HEK293 (cell line): ENCODE data around the gene C14orf119.
A peak's percentile ranks its signal among the peaks of the same experiment; 100 is the strongest.

ENCODE experiments used
- CTCF ChIA-PET: fragments of 350-600 bp; formaldehyde crosslinking; extraction: SDS; loops from one replicate; lab custom pipeline; 2021; ENCODE audit warnings: antibody characterized with exemption; lab: Yijun Ruan, JAX
- POLR2A ChIA-PET: fragments of 300-600 bp; formaldehyde crosslinking; extraction: SDS; loops from one replicate; lab custom pipeline; 2020; ENCODE audit warnings: antibody characterized with exemption, inconsistent platforms; lab: Yijun Ruan, JAX
- H3K27ac ChIP-seq: fragments of 200-500 bp; sonication (Bioruptor generic); 2 replicates; pipeline ENCODE4 v1.5.1; 2014; ENCODE audit warnings: low read depth, low read length, control low read depth, inconsistent platforms; ENCODE audit errors: extremely low read depth
- H3K36me3 ChIP-seq, 2 experiments: fragments of 200-500 bp in 1 of 2; sonication (Bioruptor generic) in 1 of 2; 1 replicate in 1 of 2; 2 replicates in 1 of 2; pipeline ENCODE4 v1.5.1; 2014 to 2017; ENCODE audit warnings: inconsistent platforms in 2 of 2, low read length in 2 of 2; ENCODE audit not compliant: control insufficient read depth in 2 of 2, insufficient read depth in 1 of 2
- H3K4me1 ChIP-seq: fragments of 200-500 bp; sonication (Bioruptor generic); 2 replicates; pipeline ENCODE4 v1.5.1; 2014; ENCODE audit warnings: mild to moderate bottlenecking, low read length, inconsistent platforms; ENCODE audit not compliant: control insufficient read depth, insufficient read depth
- H3K4me3 ChIP-seq: 2 replicates; pipeline ENCODE4 v1.5.1; 2011; ENCODE audit warnings: low read depth, mild to moderate bottlenecking, control low read depth, low read length, moderate library complexity
- H3K9me3 ChIP-seq: fragments of 200-500 bp; sonication (Bioruptor generic); 2 replicates; pipeline ENCODE4 v1.5.1; 2014; ENCODE audit warnings: low read depth, low read length, inconsistent platforms; ENCODE audit not compliant: control insufficient read depth, insufficient read depth
- EGR2 ChIP-seq: fragments of 450-650 bp; formaldehyde crosslinking; IDR thresholded peaks from 2 replicates; pipeline ENCODE4 v1.5.1; 2016; ENCODE audit warnings: low read depth, missing biosample characterization, missing genetic modification characterization
- KLF7 ChIP-seq: fragments of 450-650 bp; formaldehyde crosslinking; IDR thresholded peaks from 2 replicates; pipeline ENCODE4 v1.5.1; 2016; ENCODE audit warnings: missing biosample characterization, missing genetic modification characterization, borderline replicate concordance
- SP7 ChIP-seq: fragments of 450-650 bp; formaldehyde crosslinking; IDR thresholded peaks from 2 replicates; pipeline ENCODE4 v1.5.1; 2016; ENCODE audit warnings: missing biosample characterization, missing genetic modification characterization
- TCF7L2 ChIP-seq: IDR thresholded peaks from 2 replicates; pipeline ENCODE4 v1.6.1; 2011; ENCODE audit warnings: low read depth, mild to moderate bottlenecking, inconsistent platforms, low read length, moderate library complexity, borderline replicate concordance
- ZBTB17 ChIP-seq: fragments of 450-650 bp; formaldehyde crosslinking; IDR thresholded peaks from 2 replicates; pipeline ENCODE4 v1.5.1; 2016; ENCODE audit warnings: missing biosample characterization, missing genetic modification characterization
- ZEB2 ChIP-seq: fragments of 450-650 bp; formaldehyde crosslinking; IDR thresholded peaks from 2 replicates; pipeline ENCODE4 v1.5.1; 2016; ENCODE audit warnings: missing biosample characterization, missing genetic modification characterization
- ZFP3 ChIP-seq: fragments of 450-650 bp; formaldehyde crosslinking; IDR thresholded peaks from 2 replicates; pipeline ENCODE4 v1.5.1; 2016; ENCODE audit warnings: low read depth, missing biosample characterization, missing genetic modification characterization
- ZNF132 ChIP-seq: fragments of 450-650 bp; formaldehyde crosslinking; IDR thresholded peaks from 2 replicates; pipeline ENCODE4 v1.5.1; 2017; ENCODE audit warnings: missing biosample characterization, missing genetic modification characterization, borderline replicate concordance
- ZNF16 ChIP-seq: fragments of 450-650 bp; formaldehyde crosslinking; IDR thresholded peaks from 2 replicates; pipeline ENCODE4 v1.5.1; 2016; ENCODE audit warnings: low read depth, missing biosample characterization, missing genetic modification characterization
- ZNF2 ChIP-seq: fragments of 450-650 bp; formaldehyde crosslinking; IDR thresholded peaks from 2 replicates; pipeline ENCODE4 v1.5.1; 2016; ENCODE audit warnings: missing biosample characterization, missing genetic modification characterization
- ZNF223 ChIP-seq: fragments of 450-650 bp; formaldehyde crosslinking; IDR thresholded peaks from 2 replicates; pipeline ENCODE4 v1.5.1; 2016; ENCODE audit warnings: missing biosample characterization, missing genetic modification characterization
- ZNF600 ChIP-seq: fragments of 450-650 bp; formaldehyde crosslinking; IDR thresholded peaks from 2 replicates; pipeline ENCODE4 v1.5.1; 2016; ENCODE audit warnings: missing biosample characterization, missing genetic modification characterization
- ZNF629 ChIP-seq: fragments of 450-650 bp; formaldehyde crosslinking; IDR thresholded peaks from 2 replicates; pipeline ENCODE4 v1.5.1; 2017; ENCODE audit warnings: missing biosample characterization, missing genetic modification characterization
- ZNF654 ChIP-seq: fragments of 450-650 bp; formaldehyde crosslinking; IDR thresholded peaks from 2 replicates; pipeline ENCODE4 v1.5.1; 2016; ENCODE audit warnings: low read depth, missing biosample characterization, missing genetic modification characterization
- ZNF664 ChIP-seq: fragments of 450-650 bp; formaldehyde crosslinking; IDR thresholded peaks from 2 replicates; pipeline ENCODE4 v1.5.1; 2016; ENCODE audit warnings: missing biosample characterization, missing genetic modification characterization
- ZNF747 ChIP-seq: fragments of 450-650 bp; formaldehyde crosslinking; IDR thresholded peaks from 2 replicates; pipeline ENCODE4 v1.5.1; 2016; ENCODE audit warnings: missing biosample characterization, missing genetic modification characterization
- ZNF777 ChIP-seq: fragments of 450-650 bp; formaldehyde crosslinking; IDR thresholded peaks from 2 replicates; pipeline ENCODE4 v1.5.1; 2017; ENCODE audit warnings: missing biosample characterization, missing genetic modification characterization, borderline replicate concordance
- ZXDB ChIP-seq: fragments of 450-650 bp; formaldehyde crosslinking; IDR thresholded peaks from 2 replicates; pipeline ENCODE4 v1.5.1; 2016; ENCODE audit warnings: missing biosample characterization, missing genetic modification characterization
- TF ChIP-seq, protein P1 (sequence below): fragments of 450-650 bp; formaldehyde crosslinking; IDR thresholded peaks from 2 replicates; pipeline ENCODE4 v1.5.1; 2017; ENCODE audit warnings: missing biosample characterization, mild to moderate bottlenecking, missing genetic modification characterization, moderate library complexity
- TF ChIP-seq, protein P2 (sequence below): fragments of 450-650 bp; formaldehyde crosslinking; IDR thresholded peaks from 2 replicates; pipeline ENCODE4 v1.5.1; 2016; ENCODE audit warnings: missing biosample characterization, missing genetic modification characterization
- TF ChIP-seq, protein P3 (sequence below): fragments of 450-650 bp; formaldehyde crosslinking; IDR thresholded peaks from 2 replicates; pipeline ENCODE4 v1.5.1; 2016; ENCODE audit warnings: missing biosample characterization, missing genetic modification characterization, low read depth
- TF ChIP-seq, protein P4 (sequence below): fragments of 450-650 bp; formaldehyde crosslinking; IDR thresholded peaks from 2 replicates; pipeline ENCODE4 v1.5.1; 2016; ENCODE audit warnings: missing biosample characterization, missing genetic modification characterization
- TF ChIP-seq, protein P5 (sequence below): fragments of 450-650 bp; formaldehyde crosslinking; IDR thresholded peaks from 2 replicates; pipeline ENCODE4 v1.5.1; 2016; ENCODE audit warnings: missing biosample characterization, missing genetic modification characterization

Gene C14orf119

DNA sequence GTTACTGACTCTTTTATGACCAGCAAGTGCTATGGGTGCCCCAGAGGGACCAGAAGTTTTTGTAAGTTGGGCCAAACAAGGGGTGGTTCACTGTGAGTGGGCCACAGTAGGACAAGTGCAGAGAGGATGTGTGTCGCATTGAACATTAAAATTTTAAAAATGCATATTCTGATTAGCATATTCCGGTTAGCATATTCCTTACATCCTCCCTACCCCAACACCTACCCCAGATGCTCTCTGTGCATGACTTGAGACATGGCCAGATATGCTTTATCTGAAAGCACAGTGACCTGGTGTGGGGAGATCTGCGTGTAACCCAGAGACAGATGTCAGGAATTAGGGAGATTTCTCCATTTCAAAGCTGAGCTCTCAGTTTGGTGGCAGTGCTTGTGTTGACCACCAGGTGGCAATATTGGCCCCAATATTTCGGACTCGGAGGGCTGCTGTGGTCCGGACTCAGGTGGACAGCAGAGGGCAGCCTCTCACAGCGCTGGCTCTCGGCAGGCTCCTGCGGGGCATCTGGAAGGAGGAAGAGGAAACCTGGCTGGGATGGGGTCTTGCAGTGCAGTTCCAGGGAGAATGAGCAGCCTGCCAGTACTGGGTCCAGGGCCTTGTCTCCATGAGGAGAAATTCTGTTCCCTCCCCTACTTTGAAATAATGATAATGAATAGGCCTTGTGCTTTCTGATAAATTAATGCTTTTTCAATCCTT lies 25.4 kb downstream of the C14orf119 start (continued):
- TF ChIP-seq ZNF629 (tag by site-specific recombination), result 0 out of 2 replicates have a peak, but pooled peaks have one; percentile 35
- TF ChIP-seq ZNF664 (tag by site-specific recombination), result no peak
- TF ChIP-seq, protein P1, sequence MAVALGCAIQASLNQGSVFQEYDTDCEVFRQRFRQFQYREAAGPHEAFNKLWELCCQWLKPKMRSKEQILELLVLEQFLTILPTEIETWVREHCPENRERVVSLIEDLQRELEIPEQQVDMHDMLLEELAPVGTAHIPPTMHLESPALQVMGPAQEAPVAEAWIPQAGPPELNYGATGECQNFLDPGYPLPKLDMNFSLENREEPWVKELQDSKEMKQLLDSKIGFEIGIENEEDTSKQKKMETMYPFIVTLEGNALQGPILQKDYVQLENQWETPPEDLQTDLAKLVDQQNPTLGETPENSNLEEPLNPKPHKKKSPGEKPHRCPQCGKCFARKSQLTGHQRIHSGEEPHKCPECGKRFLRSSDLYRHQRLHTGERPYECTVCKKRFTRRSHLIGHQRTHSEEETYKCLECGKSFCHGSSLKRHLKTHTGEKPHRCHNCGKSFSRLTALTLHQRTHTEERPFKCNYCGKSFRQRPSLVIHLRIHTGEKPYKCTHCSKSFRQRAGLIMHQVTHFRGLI (tag by site-specific recombination), result no peak
- peak; percentile 57; the same call in 1 of the 2 replicates for TF ChIP-seq ZBTB17 (tag by site-specific recombination)
- TF ChIP-seq, protein P2, sequence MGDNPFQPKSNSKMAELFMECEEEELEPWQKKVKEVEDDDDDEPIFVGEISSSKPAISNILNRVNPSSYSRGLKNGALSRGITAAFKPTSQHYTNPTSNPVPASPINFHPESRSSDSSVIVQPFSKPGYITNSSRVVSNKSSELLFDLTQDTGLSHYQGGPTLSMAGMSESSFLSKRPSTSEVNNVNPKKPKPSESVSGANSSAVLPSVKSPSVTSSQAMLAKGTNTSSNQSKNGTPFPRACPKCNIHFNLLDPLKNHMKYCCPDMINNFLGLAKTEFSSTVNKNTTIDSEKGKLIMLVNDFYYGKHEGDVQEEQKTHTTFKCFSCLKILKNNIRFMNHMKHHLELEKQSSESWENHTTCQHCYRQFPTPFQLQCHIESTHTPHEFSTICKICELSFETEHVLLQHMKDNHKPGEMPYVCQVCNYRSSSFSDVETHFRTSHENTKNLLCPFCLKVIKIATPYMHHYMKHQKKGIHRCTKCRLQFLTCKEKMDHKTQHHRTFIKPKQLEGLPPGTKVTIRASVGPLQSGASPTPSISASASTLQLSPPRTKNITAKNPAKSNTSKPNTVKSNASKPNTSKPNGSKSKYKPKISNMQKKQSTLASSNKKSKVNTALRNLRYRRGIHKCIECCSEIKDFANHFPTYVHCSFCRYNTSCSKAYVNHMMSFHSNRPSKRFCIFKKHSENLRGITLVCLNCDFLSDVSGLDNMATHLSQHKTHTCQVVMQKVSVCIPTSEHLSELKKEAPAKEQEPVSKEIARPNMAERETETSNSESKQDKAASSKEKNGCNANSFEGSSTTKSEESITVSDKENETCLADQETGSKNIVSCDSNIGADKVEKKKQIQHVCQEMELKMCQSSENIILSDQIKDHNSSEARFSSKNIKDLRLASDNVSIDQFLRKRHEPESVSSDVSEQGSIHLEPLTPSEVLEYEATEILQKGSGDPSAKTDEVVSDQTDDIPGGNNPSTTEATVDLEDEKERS, result no peak
- TF ChIP-seq ZNF223 (tag by site-specific recombination), result no peak
- peak; percentile 97 for TF ChIP-seq ZNF654 (tag by site-specific recombination)
- no peak for TF ChIP-seq ZNF132
- TF ChIP-seq EGR2 (tag by site-specific recombination), result no peak
- TF ChIP-seq ZNF600 (tag by site-specific recombination), result 0 out of 2 replicates have a peak, but pooled peaks have one; percentile 38
- TF ChIP-seq KLF7, result no peak
- TF ChIP-seq TCF7L2, result no peak
- TF ChIP-seq ZNF2 (tag by site-specific recombination), result peak; percentile 74; the same call in 1 of the 2 replicates
- TF ChIP-seq ZNF16 (tag by site-specific recombination), result no peak
- peak; percentile 35; the same call in 1 of the 2 replicates for TF ChIP-seq SP7 (tag by site-specific recombination)
- TF ChIP-seq ZEB2 (tag by site-specific recombination), result 0 out of 2 replicates have a peak, but pooled peaks have one; percentile 34

DNA sequence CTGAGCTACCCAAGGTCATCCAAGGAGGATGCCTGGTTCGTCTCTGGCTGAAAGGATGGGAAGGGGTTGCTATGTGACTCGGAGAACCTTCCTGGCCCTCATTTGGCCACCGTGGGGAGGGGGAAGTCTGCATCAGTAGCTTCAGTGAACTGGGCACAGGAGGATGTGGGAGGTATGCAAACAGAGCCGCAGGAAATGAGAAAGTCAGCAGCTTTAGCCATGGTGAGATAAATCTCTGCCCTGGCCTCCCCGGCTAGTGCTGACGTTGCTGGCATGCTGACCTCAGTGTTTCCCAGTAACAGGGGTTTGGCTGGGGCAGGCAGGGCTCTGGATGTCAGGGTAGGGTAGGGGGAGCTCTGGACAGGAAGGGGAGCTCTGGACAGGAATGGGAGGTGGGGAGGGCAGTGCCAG lies 26.1 kb downstream of the C14orf119 start:
- POLR2A ChIA-PET, result interaction anchor here (1.5 to 1.6 kb wide), 2 partner anchors 60 to 63 kb away, joined by 4 to 5 read pairs; partner anchors contain the start of gene SLC7A8
- Histone ChIP-seq H3K4me3 (no peak overlapping the region), H3K9me3 (no peaks in the 10 kb centered on the region), H3K36me3 (no peaks in the 10 kb centered on the region), H3K27ac (no peak overlapping the region), H3K4me1 (no peaks in the 10 kb centered on the region)
- CTCF ChIA-PET, result interaction anchor here (0.5 to 11.2 kb wide), 39 partner anchors 9 to 1932 kb away, joined by 3 to 424 read pairs (median 4); partner anchors contain the start of genes ACIN1, C14orf119, HOMEZ and PPP1R3E
- no peak for TF ChIP-seq ZNF777
- TF ChIP-seq, protein P3, sequence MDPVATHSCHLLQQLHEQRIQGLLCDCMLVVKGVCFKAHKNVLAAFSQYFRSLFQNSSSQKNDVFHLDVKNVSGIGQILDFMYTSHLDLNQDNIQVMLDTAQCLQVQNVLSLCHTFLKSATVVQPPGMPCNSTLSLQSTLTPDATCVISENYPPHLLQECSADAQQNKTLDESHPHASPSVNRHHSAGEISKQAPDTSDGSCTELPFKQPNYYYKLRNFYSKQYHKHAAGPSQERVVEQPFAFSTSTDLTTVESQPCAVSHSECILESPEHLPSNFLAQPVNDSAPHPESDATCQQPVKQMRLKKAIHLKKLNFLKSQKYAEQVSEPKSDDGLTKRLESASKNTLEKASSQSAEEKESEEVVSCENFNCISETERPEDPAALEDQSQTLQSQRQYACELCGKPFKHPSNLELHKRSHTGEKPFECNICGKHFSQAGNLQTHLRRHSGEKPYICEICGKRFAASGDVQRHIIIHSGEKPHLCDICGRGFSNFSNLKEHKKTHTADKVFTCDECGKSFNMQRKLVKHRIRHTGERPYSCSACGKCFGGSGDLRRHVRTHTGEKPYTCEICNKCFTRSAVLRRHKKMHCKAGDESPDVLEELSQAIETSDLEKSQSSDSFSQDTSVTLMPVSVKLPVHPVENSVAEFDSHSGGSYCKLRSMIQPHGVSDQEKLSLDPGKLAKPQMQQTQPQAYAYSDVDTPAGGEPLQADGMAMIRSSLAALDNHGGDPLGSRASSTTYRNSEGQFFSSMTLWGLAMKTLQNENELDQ, result no peak
- no peak for TF ChIP-seq ZNF654 (tag by site-specific recombination)
- TF ChIP-seq ZFP3 (tag by site-specific recombination), result no peak
- TF ChIP-seq, protein P4, sequence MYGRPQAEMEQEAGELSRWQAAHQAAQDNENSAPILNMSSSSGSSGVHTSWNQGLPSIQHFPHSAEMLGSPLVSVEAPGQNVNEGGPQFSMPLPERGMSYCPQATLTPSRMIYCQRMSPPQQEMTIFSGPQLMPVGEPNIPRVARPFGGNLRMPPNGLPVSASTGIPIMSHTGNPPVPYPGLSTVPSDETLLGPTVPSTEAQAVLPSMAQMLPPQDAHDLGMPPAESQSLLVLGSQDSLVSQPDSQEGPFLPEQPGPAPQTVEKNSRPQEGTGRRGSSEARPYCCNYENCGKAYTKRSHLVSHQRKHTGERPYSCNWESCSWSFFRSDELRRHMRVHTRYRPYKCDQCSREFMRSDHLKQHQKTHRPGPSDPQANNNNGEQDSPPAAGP, result no peak
- TF ChIP-seq ZNF747 (tag by site-specific recombination), result no peak
- TF ChIP-seq ZXDB, result no peak
- TF ChIP-seq, protein P5, sequence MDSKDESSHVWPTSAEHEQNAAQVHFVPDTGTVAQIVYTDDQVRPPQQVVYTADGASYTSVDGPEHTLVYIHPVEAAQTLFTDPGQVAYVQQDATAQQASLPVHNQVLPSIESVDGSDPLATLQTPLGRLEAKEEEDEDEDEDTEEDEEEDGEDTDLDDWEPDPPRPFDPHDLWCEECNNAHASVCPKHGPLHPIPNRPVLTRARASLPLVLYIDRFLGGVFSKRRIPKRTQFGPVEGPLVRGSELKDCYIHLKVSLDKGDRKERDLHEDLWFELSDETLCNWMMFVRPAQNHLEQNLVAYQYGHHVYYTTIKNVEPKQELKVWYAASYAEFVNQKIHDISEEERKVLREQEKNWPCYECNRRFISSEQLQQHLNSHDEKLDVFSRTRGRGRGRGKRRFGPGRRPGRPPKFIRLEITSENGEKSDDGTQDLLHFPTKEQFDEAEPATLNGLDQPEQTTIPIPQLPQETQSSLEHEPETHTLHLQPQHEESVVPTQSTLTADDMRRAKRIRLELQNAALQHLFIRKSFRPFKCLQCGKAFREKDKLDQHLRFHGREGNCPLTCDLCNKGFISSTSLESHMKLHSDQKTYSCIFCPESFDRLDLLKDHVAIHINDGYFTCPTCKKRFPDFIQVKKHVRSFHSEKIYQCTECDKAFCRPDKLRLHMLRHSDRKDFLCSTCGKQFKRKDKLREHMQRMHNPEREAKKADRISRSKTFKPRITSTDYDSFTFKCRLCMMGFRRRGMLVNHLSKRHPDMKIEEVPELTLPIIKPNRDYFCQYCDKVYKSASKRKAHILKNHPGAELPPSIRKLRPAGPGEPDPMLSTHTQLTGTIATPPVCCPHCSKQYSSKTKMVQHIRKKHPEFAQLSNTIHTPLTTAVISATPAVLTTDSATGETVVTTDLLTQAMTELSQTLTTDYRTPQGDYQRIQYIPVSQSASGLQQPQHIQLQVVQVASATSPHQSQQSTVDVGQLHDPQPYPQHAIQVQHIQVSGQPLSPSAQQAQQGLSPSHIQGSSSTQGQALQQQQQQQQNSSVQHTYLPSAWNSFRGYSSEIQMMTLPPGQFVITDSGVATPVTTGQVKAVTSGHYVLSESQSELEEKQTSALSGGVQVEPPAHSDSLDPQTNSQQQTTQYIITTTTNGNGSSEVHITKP, result no peak
